Measurements from ENCODE around the gene MIA2. TPM values are rescaled to one million over a fixed set of nuclear protein-coding genes. Genes with fewer than 3 reads are reported as not detected.

Gene MIA2
- total and polyA plus RNA-seq, 2 donors (not counting 1 experiment from before 2014, with no cell fraction given), result 11.5 to 27.1 TPM

- H4K20me1 ChIP-seq (ENCODE audit: control insufficient read depth, insufficient read depth, low read length, poor library complexity, severe bottlenecking), result no peaks in the 10 kb centered on the region
Measured at GRCh38 chr14:39307815-39308214, 74.1 kb downstream of the MIA2 start.

DNA sequence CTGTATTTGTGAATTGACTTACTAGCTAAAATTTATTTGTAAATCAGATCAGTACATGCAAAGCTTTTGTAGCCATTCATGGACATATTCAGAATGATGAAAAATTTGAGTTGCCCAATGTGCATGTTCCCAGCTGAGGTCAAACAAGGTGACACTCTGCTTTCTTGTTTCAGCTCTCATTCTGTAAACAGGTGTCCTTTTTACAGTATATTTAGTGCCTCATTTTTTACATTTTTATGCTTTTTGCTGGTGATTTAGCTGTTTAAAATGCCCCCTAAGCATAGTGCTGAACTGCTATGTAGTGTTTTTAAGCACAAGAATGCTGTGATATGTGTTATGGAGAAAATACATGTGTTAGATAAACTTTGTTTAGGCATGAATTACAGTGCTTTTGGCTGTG, 76.3 kb downstream of the MIA2 start:
- Histone ChIP-seq H3K79me2 (ENCODE audit: control insufficient read depth, insufficient read depth, low read length) (no peaks in the 10 kb centered on the region), H3K9me3 (ENCODE audit: control extremely low read depth in 1 of 3, control insufficient read depth in 2 of 3, insufficient read depth in 1 of 3, low read length in 2 of 3) (no peaks in the 10 kb centered on the region), H3K27ac (ENCODE audit: low read length in 2 of 2) (no peak overlapping the region), H3K27me3 (replicated peaks in 1 of 4; ENCODE audit: control extremely low read depth in 1 of 4, control insufficient read depth in 3 of 4, insufficient read depth in 4 of 4, low read length in 3 of 4) (no peaks in the 10 kb centered on the region), H3K4me1 (ENCODE audit: control insufficient read depth in 2 of 2, insufficient read depth in 2 of 2, low read length in 2 of 2) (no peaks in the 10 kb centered on the region), H3K36me3 (replicated peaks in 1 of 2; ENCODE audit: control extremely low read depth in 1 of 2, control insufficient read depth in 1 of 2, extremely low read depth in 1 of 2, insufficient read depth in 2 of 2, low read length in 1 of 2) (peaks cover 5 to 7% of the 10 kb centered on the region in 2 experiments), H3K4me2 (replicated peaks; ENCODE audit: low read depth, low read length, poor library complexity, severe bottlenecking) (no peak overlapping the region), H3K9ac (ENCODE audit: low read length) (no peak overlapping the region), H4K20me1 (ENCODE audit: control insufficient read depth, insufficient read depth, low read length, poor library complexity, severe bottlenecking) (no peaks in the 10 kb centered on the region), H2AFZ (ENCODE audit: insufficient read depth, low read depth, low read length, poor library complexity, severe bottlenecking) (no peak overlapping the region), H3K4me3 (ENCODE audit: control extremely low read depth in 1 of 5, extremely low read depth in 1 of 5, insufficient read depth in 1 of 5, low read depth in 2 of 5, low read length in 4 of 5) (no peak overlapping the region)
- DNase-seq (no peak), ATAC-seq (ENCODE audit: low read depth) (no peak)
- H3K9me3 Mint-ChIP-seq (ENCODE audit: insufficient read depth), result no peaks in the 10 kb centered on the region
- POLR2A ChIA-PET, result no interaction called here
- TF ChIP-seq EZH2 (IDR thresholded peaks at IDR 0.05; ENCODE audit: borderline replicate concordance, insufficient read depth, low read depth, low read length, poor library complexity, severe bottlenecking) (no peak), CTCF (IDR thresholded peaks at IDR 0.05) (no peak)
- no peaks in the 10 kb centered on the region for H3K27me3 Mint-ChIP-seq
- H3K4me3 Mint-ChIP-seq, result no peak overlapping the region
- CTCF ChIA-PET, result no interaction called here
- intact Hi-C loops (cut with micrococcal nuclease), result no loop called here
- no peaks in the 10 kb centered on the region for H3K4me1 Mint-ChIP-seq
- no peak overlapping the region for H3K27ac Mint-ChIP-seq

More at GRCh38 chr14:39307815-39308214, 74.1 kb downstream of the MIA2 start:
- Mint-ChIP-seq H3K4me3 (no peak overlapping the region), H3K27ac (no peak overlapping the region), H3K27me3 (no peaks in the 10 kb centered on the region), H3K9me3 (ENCODE audit: insufficient read depth) (no peaks in the 10 kb centered on the region), H3K4me1 (no peaks in the 10 kb centered on the region)
- ChIA-PET CTCF (no interaction called here), POLR2A (no interaction called here)
- intact Hi-C loops (cut with micrococcal nuclease), result no loop called here
- Histone ChIP-seq H3K27ac (ENCODE audit: low read length in 2 of 2) (no peak overlapping the region), H3K79me2 (ENCODE audit: control insufficient read depth, insufficient read depth, low read length) (no peaks in the 10 kb centered on the region), H3K4me2 (replicated peaks; ENCODE audit: low read depth, low read length, poor library complexity, severe bottlenecking) (no peak overlapping the region), H3K4me1 (ENCODE audit: control insufficient read depth in 2 of 2, insufficient read depth in 2 of 2, low read length in 2 of 2) (no peaks in the 10 kb centered on the region), H3K9ac (ENCODE audit: low read length) (no peak overlapping the region), H3K27me3 (replicated peaks in 1 of 4; ENCODE audit: control extremely low read depth in 1 of 4, control insufficient read depth in 3 of 4, insufficient read depth in 4 of 4, low read length in 3 of 4) (no peaks in the 10 kb centered on the region), H3K36me3 (replicated peaks in 1 of 2; ENCODE audit: control extremely low read depth in 1 of 2, control insufficient read depth in 1 of 2, extremely low read depth in 1 of 2, insufficient read depth in 2 of 2, low read length in 1 of 2) (peaks cover 7 to 13% of the 10 kb centered on the region in 2 experiments), H3K9me3 (ENCODE audit: control extremely low read depth in 1 of 3, control insufficient read depth in 2 of 3, insufficient read depth in 1 of 3, low read length in 2 of 3) (no peaks in the 10 kb centered on the region), H2AFZ (ENCODE audit: insufficient read depth, low read depth, low read length, poor library complexity, severe bottlenecking) (no peak overlapping the region), H3K4me3 (ENCODE audit: control extremely low read depth in 1 of 5, extremely low read depth in 1 of 5, insufficient read depth in 1 of 5, low read depth in 2 of 5, low read length in 4 of 5) (no peak overlapping the region)
- DNase-seq (no peak), ATAC-seq (ENCODE audit: low read depth) (no peak)
- 80% methylated on average over 1 of the region's 3 CpGs for WGBS (ENCODE audit: insufficient coverage)
- TF ChIP-seq CTCF (IDR thresholded peaks at IDR 0.05) (no peak), EZH2 (IDR thresholded peaks at IDR 0.05; ENCODE audit: borderline replicate concordance, insufficient read depth, low read depth, low read length, poor library complexity, severe bottlenecking) (no peak)
